HG03432 (cell line): ENCODE results near the gene PRPF6.
"Not testable (repeated sequence)": the region's sequence is repeated elsewhere in the genome, so short reads cannot be mapped to it uniquely, and the experiment has no call there.

Experiments
- ATAC-seq: cut with Tn5 transposase; IDR thresholded peaks from one replicate; pipeline ENCODE4 v1.9.1; 2021; ENCODE audit warnings: mild to moderate bottlenecking, moderate library complexity; ENCODE audit not compliant: unreplicated experiment

PRPF6 gene

DNA sequence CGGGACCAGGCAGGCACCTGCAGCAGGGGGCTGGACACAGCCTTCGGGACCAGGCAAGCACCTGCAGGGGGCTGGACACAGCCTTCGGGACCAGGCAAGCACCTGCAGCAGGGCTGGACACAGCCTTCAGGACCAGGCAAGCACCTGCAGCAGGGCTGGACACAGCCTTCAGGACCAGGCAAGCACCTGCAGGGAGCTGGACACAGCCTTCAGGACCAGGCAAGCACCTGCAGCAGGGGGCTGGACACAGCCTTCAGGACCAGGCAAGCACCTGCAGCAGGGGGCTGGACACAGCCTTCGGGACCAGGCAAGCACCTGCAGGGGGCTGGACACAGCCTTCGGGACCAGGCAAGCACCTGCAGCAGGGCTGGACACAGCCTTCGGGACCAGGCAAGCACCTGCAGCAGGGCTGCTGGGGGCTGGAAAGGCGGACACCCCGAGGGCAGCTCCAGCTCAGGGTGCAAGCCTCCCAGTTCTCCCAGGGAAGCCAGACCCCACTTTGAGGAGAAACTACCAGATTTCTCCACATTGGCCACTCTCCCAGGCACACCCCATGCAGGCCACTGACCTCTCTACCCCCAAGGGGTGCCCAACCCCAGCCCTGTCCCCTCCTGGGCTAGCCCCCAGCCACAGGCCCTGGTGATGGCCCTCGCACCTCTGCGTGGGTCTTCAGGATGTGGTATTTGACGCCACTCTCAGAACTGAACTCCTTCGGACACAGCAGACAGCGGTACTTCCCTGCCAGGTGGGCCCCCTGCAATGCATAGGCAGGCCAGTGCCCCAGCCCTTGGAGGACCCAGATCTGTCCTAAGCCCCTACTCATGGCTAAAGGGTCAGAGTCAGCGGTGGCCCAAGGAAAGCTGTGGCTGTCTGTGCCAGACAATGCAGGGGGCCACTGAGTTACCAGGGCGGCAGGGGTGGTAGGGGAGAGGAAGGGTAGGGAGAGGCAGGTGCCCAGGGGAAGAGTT is 20.0 kb upstream of the PRPF6 start:
- not testable (repeated sequence) for ATAC-seq

- ATAC-seq, result no peak
Measured at GRCh38 chr20:63961664-63962425, 19.1 kb upstream of the PRPF6 start.

DNA sequence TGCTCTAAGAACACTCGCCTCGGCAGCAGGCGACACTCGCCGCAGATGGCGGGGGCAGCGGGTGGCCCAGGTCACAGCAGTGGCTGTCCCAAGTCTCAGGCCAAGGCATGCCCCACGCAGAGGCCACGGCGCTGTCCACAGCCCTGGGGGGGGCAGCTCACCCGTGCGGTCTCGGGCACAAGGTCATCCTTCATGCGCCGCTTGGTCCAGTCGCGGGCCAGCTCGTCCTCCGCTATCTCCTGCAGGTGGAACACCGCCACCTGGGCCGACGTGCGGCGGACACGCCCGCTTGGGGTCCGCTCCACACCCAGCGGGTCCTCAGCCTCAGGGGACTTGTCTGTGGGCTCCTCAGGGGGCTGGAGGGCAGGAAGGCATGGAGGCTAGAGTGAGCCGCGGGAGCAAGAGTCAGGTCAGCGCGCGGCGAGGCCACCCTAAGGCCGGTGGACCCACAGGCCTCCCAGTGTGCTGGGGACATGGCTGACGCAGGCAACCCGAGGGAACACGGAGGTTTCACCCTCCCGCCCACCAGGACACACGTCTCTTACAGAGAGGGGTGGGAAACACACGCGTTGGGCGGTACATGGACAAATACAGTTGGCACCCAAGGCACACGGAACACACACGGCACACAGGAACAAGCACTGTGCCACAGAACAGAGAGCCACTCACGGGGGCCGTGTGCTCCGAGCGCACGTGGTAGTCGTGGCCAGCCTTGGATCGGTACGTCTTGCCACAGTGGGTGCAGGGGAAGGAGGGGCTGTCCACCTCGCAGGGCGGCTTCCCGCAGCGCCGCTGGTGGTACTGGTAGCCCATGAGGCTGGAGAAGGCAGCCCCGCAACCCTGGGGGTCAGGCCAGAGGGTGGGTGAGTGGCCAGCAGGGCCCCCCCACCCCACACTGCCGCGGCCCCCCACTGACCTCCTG is 18.2 kb upstream of the PRPF6 start:
- no peak for ATAC-seq

GRCh38 chr20:63963348-63963741 is 17.6 kb upstream of the PRPF6 start:
- no peak for ATAC-seq

DNA sequence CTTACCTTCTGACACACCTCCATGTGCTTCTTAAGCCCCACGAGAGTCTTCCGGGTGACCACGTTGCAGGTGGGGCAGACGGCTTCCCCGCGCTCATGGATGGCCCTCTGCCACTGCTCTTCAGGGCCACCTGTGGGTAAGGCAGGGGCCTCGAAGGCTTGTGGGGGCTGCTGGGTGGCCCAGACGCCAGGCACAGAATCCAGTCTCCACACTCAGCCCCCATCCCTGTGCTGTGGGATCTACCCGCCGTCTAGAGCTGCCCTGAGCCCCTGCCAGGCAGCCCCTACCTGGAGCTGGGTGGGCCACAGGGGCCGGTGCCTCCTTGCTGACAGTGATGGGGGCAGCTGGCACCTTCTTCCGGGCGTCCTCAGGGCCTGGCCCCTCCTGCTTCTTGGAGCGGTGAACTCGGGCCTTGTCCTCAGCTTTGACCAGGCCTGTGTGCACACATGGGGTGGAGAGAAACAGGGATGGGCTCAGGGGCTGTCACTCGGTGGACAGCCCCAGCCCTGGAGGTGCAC is 17.1 kb upstream of the PRPF6 start:
- no peak for ATAC-seq

DNA sequence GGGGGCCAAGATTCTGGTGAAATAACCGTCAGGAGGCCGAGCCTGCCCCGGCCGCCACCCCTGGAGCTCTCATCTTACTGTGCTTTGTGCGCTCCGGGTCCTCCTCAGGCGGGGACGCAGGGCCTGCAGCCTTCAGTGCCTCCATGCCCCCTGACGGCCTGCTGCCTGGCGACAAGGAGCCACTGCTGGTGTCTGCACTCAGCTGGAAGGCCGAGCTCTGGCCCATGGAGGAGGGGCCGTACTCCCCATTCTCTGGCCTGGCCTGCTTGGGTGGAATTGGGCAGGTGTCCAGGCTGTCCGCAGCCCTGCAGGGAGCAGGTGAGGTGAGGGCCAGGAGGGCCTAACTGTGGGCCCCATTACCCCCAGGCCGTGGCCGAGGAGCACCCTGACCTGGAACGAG is 16.5 kb upstream of the PRPF6 start:
- no peak for ATAC-seq

GRCh38 chr20:63966172-63966943 is 14.6 kb upstream of the PRPF6 start:
- no peak for ATAC-seq

- ATAC-seq, result no peak
Measured at GRCh38 chr20:63966944-63967322, 14.0 kb upstream of the PRPF6 start.

DNA sequence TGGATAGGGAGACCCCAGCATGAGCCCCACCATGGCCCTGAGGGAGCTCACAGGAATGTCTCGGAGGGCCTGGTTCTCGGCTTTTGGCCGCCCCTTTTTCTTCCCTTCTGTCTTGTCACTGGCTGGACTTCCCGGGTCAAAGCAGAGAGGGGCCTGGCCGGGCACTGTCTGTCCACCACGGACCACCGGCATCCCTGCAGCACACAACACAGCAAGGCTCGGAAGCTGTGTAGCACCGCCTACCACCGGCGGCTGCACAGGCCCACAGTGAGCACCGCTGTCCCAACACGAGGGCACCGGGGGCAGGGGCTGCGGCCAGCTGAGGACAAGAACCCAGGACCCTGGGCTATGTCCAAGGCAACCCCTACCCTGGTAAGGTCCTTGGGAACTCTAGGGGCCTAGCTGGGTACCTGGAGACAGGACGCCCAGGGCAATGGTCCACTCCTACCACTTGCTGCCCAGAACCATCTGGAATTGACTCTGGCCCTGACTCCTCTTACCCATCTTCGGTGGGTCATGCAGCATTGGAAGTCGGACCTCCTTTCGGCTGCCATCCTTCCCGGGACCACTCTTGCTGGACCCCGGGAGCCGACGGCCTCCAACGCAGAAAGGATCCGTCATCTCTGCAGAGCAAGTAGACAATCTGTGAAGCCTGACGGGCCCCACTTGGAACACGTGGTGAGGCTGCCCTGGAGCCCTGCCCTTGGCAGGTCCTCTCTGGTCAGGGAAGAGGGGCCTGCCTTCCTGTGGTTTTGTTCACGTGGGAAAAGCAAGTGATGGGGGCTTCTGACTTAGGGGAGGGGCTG is 13.4 kb upstream of the PRPF6 start:
- no peak for ATAC-seq

GRCh38 chr20:63968136-63968927 is 12.6 kb upstream of the PRPF6 start:
- no peak for ATAC-seq

DNA sequence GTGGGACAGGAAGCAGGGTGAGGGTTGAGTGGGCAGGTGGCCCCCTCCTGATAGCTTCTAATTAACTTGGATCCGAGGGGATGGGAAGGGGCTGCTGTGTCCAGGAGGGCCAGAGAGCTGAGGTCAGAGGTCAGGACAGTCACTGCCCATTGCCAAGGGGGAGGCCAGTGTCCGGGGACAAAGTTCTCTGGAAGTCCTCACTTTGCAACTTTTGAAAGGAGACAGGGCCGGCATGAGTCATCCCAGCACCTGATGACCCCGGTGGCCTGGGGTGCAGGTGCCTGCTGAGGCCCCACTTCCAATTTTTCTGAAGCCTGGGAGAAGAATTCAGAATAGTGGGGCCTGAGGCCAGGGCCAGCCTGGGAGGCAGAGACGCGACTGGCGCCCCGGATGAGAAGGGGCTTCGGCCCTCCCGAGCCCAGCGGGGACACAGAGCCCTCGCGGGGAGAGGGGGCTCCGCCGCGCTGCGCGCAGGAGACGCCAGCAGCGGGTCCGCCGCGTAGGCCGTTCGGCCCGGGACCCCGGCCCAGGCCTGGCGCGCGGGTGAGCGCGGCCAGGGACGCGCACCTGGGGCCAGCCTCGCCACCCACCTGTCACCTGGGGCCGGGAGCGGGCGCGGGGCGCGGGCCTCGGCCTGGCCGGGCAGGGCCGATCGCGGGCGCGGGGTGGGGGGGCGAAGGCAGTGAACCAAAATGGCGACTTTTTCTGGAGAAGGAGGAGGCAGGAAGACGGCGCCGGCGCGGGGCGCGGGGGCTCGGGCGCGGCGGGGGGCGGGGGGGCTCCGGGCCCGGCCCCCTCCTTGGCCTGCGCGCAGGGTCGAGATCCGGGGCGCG is 11.8 kb upstream of the PRPF6 start:
- no peak for ATAC-seq

- no peak for ATAC-seq
Measured at GRCh38 chr20:63969838-63970713, 10.9 kb upstream of the PRPF6 start, which contains the start of gene ZNF512B. Gene ZNF512B, minus strand, starts transcription at chr20:63969930. Its CDS starts 1,980 bp downstream, at chr20:63967950.

GRCh38 chr20:63970714-63971431 is 10.1 kb upstream of the PRPF6 start:
- ATAC-seq, result no peak

GRCh38 chr20:63971960-63972311 is 9.0 kb upstream of the PRPF6 start:
- not testable (repeated sequence) for ATAC-seq

GRCh38 chr20:63972312-63973159 is 8.4 kb upstream of the PRPF6 start:
- ATAC-seq, result no peak
